Epithelial cell of esophagus (primary cell): ENCODE measurements around the gene ZNF777.
"Not testable (repeated sequence)": the region's sequence is repeated elsewhere in the genome, so short reads cannot be mapped to it uniquely, and the experiment has no call there.

Experiments
- DNase-seq: peaks from one replicate; pipeline ENCODE4 v3.0.0; 2010; ENCODE audit warnings: low read depth
- H3K4me3 ChIP-seq: 2 replicates; pipeline ENCODE4 v1.5.1; 2011; ENCODE audit warnings: mild to moderate bottlenecking, low read length, control low read depth
- CTCF ChIP-seq: IDR thresholded peaks from 2 replicates; pipeline ENCODE4 v1.5.1; 2011; ENCODE audit warnings: low read depth, mild to moderate bottlenecking, low read length, control low read depth, inconsistent platforms; ENCODE audit not compliant: insufficient read depth; ENCODE audit errors: missing control alignments

ZNF777 gene

GRCh38 chr7:149414745-149415390, 46.0 kb downstream of the ZNF777 start:
- no peak for TF ChIP-seq CTCF
- H3K4me3 ChIP-seq: peak overlapping the region; percentile 4
- peak; percentile 86 for DNase-seq

- H3K4me3 ChIP-seq: no peak overlapping the region
- TF ChIP-seq CTCF: no peak
- DNase-seq: no peak
Observed at GRCh38 chr7:149414171-149414570, 46.7 kb downstream of the ZNF777 start.

- not testable (repeated sequence) for H3K4me3 ChIP-seq, DNase-seq
Observed at GRCh38 chr7:149413083-149413482, 47.8 kb downstream of the ZNF777 start.

GRCh38 chr7:149409895-149410294, 51.0 kb downstream of the ZNF777 start:
- DNase-seq: no peak
- TF ChIP-seq CTCF: no peak
- H3K4me3 ChIP-seq: no peak overlapping the region

GRCh38 chr7:149404825-149405224, 56.0 kb downstream of the ZNF777 start:
- no peak overlapping the region for H3K4me3 ChIP-seq
- TF ChIP-seq CTCF: no peak
- DNase-seq: no peak

GRCh38 chr7:149404396-149404795, 56.5 kb downstream of the ZNF777 start:
- no peak overlapping the region for H3K4me3 ChIP-seq
- no peak for DNase-seq
- no peak for TF ChIP-seq CTCF

GRCh38 chr7:149398195-149398820, 62.6 kb downstream of the ZNF777 start:
- no peak overlapping the region for H3K4me3 ChIP-seq
- DNase-seq: no peak
- TF ChIP-seq CTCF: no peak
